K562 (cell line): ENCODE results near the gene ATP6V0C.

Source experiments
- ARHGAP35 ChIP-seq: fragments of 450-650 bp; IDR thresholded peaks from 2 replicates; pipeline ENCODE4 v1.6.1; 2018; ENCODE audit not compliant: partially characterized antibody
- ATF6 ChIP-seq: sonication (generic); formaldehyde crosslinking; IDR thresholded peaks from 2 replicates; pipeline ENCODE4 v1.4.0; 2020; ENCODE audit warnings: mild to moderate bottlenecking, missing genetic modification reagents
- CBX2 ChIP-seq: fragments of 200-600 bp; sonication (generic); IDR thresholded peaks from one replicate; pipeline ENCODE4 v1.6.1; 2012; ENCODE audit warnings: mild to moderate bottlenecking, low read length, inconsistent platforms; ENCODE audit not compliant: insufficient read depth, poor library complexity, severe bottlenecking
- CHD1 ChIP-seq: fragments of 200-600 bp; sonication (generic); IDR thresholded peaks from one replicate; pipeline ENCODE4 v1.6.1; 2012; ENCODE audit warnings: mild to moderate bottlenecking, moderate library complexity, low read length, inconsistent platforms
- CREB1 ChIP-seq, 2 experiments: sonication (generic) in 1 of 2; formaldehyde crosslinking in 1 of 2; IDR thresholded peaks; 2 replicates each; pipeline versions ENCODE4 v1.6.1 to v1.8.0; 2012 to 2022; ENCODE audit warnings: inconsistent platforms in 1 of 2, mild to moderate bottlenecking in 1 of 2, missing genetic modification reagents in 1 of 2, moderate library complexity in 1 of 2
- E2F8 ChIP-seq: fragments of 450-650 bp; IDR thresholded peaks from 2 replicates; pipeline ENCODE4 v1.7.1; 2018; ENCODE audit warnings: mild to moderate bottlenecking, low read depth; ENCODE audit not compliant: partially characterized antibody
- EZH2 ChIP-seq: IDR thresholded peaks from 2 replicates; pipeline ENCODE4 v1.6.1; 2012; ENCODE audit warnings: low read depth, mild to moderate bottlenecking, inconsistent platforms, low read length, borderline replicate concordance
- POLR2A ChIP-seq: fragments of 450-650 bp; conservative IDR thresholded peaks from 2 replicates; pipeline ENCODE4 v1.6.1; 2016
- TSHZ1 ChIP-seq: fragments of 250-450 bp; sonication (Bioruptor Pico); IDR thresholded peaks from 2 replicates; pipeline ENCODE4 v1.4.0; 2020; ENCODE audit warnings: mild to moderate bottlenecking, moderate library complexity
- USF2 ChIP-seq: sonication (generic); formaldehyde crosslinking; IDR thresholded peaks from 2 replicates; pipeline ENCODE4 v1.5.0; 2020; ENCODE audit warnings: missing genetic modification reagents
- ZNF121 ChIP-seq: sonication (generic); formaldehyde crosslinking; conservative IDR thresholded peaks from 2 replicates; pipeline ENCODE4 v1.8.0; 2022; ENCODE audit warnings: missing genetic modification reagents
- ZNF23 ChIP-seq: fragments of 250-450 bp; sonication (Bioruptor Pico); IDR thresholded peaks from 2 replicates; pipeline ENCODE4 v1.4.0; 2020; ENCODE audit warnings: mild to moderate bottlenecking
- TF ChIP-seq, protein P1 (sequence below), 3 experiments: IDR thresholded peaks in 2 of 3; conservative IDR thresholded peaks in 1 of 3; 2 replicates each; pipeline ENCODE4 v1.5.1; 2011 to 2012; ENCODE audit warnings: low read length in 3 of 3, mild to moderate bottlenecking in 3 of 3, control low read depth in 2 of 3, improper control_type of control experiment in 1 of 3, inconsistent platforms in 1 of 3, low read depth in 1 of 3, mixed read lengths in 1 of 3, moderate library complexity in 1 of 3; ENCODE audit not compliant: insufficient read depth in 2 of 3

DNA sequence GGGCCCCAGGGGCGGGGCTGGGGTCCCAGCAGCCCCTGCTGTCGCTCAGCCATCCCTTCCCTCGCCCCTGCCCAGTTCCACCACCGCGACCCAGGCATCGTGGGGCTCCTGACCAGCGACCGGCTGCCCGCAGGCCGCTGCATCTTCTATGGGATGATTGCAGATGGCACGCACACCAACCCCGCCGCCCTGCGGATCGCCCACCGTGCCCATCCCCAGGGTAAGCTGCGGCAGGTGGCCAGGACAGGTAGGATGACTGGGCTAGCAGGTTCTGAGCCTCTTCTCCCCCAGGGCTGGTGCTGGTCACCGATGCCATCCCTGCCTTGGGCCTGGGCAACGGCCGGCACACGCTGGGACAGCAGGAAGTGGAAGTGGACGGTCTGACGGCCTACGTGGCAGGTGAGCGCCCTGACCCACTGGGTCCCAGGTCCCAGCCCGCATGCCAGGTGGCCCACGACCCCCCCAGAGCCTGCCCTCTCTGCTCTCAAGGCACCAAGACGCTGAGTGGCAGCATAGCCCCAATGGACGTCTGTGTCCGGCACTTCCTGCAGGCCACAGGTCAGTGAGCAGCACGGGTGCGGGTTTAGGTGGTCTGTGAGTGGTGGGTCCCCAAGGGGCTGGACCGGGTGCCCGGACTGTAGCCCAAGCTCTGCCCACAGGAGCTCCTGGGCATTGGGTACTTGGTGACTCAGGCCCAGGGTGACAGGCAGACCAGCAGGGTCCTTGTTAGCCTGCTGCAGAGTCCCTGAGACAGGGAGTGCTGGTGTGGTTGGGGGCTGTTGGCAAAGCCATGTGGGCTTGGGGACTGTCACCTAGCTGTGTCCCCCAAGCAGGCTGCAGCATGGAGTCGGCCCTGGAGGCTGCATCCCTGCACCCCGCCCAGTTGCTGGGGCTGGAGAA lies 14.7 kb downstream of the ATP6V0C start:
- no peak for TF ChIP-seq CHD1
- TF ChIP-seq E2F8: no peak
- no peak for TF ChIP-seq POLR2A
- TF ChIP-seq TSHZ1 (CRISPR knock-in tag): no peak
- TF ChIP-seq USF2 (CRISPR knock-in tag): no peak
- TF ChIP-seq ATF6: no peak
- TF ChIP-seq EZH2: no peak
- TF ChIP-seq ZNF23 (CRISPR knock-in tag): no peak
- TF ChIP-seq ZNF121: no peak
- no peak for TF ChIP-seq CBX2
- TF ChIP-seq ARHGAP35: no peak
- TF ChIP-seq CREB1 (IDR thresholded peaks at IDR 0.05): no peak
- TF ChIP-seq CREB1 (CRISPR knock-in tag; IDR thresholded peaks at IDR 0.05): no peak
- TF ChIP-seq, protein P1, sequence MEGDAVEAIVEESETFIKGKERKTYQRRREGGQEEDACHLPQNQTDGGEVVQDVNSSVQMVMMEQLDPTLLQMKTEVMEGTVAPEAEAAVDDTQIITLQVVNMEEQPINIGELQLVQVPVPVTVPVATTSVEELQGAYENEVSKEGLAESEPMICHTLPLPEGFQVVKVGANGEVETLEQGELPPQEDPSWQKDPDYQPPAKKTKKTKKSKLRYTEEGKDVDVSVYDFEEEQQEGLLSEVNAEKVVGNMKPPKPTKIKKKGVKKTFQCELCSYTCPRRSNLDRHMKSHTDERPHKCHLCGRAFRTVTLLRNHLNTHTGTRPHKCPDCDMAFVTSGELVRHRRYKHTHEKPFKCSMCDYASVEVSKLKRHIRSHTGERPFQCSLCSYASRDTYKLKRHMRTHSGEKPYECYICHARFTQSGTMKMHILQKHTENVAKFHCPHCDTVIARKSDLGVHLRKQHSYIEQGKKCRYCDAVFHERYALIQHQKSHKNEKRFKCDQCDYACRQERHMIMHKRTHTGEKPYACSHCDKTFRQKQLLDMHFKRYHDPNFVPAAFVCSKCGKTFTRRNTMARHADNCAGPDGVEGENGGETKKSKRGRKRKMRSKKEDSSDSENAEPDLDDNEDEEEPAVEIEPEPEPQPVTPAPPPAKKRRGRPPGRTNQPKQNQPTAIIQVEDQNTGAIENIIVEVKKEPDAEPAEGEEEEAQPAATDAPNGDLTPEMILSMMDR (IDR thresholded peaks at IDR 0.05 in 2 of 3, conservative IDR thresholded peaks at IDR 0.05 in 1 of 3; ENCODE audit: insufficient read depth in 2 of 3, low read depth in 1 of 3, low read length in 3 of 3): no peak
